ENCODE results near the gene UCKL1.

- TF ChIP-seq CTCF (conservative IDR thresholded peaks at IDR 0.05; ENCODE audit: low read length) (no peak), EZH2phosphoT487 (IDR thresholded peaks at IDR 0.05; ENCODE audit: borderline replicate concordance, low read depth, low read length) (no peak)
Observed at GRCh38 chr20:63939061-63939935, 16.9 kb downstream of the UCKL1 start.

Measured in OCI-LY7 (cell line).